ENCODE data around the gene IMPACT.

DNA sequence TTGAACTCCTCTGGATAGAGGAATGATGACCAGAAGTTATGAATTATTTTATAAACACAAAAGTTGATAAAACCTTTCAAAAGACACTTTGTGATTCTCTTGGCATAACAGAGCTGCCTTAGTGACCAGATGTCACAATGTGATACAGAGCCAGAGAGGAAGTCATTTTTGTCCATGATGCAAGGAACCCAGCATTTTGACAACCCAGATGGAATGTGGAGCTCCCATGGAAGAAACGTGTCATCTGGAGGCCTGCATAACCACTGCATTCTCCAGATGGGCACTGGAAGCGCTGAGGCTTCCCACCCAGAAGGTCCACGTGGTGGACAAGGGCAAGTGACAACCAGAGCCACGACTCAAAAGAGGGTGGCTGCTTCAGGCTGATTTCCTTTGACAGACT is 64.1 kb downstream of the IMPACT start:
- TF ChIP-seq, protein P1, sequence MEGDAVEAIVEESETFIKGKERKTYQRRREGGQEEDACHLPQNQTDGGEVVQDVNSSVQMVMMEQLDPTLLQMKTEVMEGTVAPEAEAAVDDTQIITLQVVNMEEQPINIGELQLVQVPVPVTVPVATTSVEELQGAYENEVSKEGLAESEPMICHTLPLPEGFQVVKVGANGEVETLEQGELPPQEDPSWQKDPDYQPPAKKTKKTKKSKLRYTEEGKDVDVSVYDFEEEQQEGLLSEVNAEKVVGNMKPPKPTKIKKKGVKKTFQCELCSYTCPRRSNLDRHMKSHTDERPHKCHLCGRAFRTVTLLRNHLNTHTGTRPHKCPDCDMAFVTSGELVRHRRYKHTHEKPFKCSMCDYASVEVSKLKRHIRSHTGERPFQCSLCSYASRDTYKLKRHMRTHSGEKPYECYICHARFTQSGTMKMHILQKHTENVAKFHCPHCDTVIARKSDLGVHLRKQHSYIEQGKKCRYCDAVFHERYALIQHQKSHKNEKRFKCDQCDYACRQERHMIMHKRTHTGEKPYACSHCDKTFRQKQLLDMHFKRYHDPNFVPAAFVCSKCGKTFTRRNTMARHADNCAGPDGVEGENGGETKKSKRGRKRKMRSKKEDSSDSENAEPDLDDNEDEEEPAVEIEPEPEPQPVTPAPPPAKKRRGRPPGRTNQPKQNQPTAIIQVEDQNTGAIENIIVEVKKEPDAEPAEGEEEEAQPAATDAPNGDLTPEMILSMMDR (IDR thresholded peaks at IDR 0.05; ENCODE audit: insufficient read depth, low read depth, low read length): no peak
- TF ChIP-seq EZH2 (IDR thresholded peaks at IDR 0.05; ENCODE audit: insufficient read depth, low read length): no peak

All from astrocyte (in vitro differentiated cells and primary cell).